ENCODE measurements around the gene SLC6A12. TPM values are rescaled to one million over a fixed set of nuclear protein-coding genes. Genes with fewer than 3 reads are reported as not detected.

Gene SLC6A12
- total RNA-seq, 1 donor from 2014 or later = not detected

DNA sequence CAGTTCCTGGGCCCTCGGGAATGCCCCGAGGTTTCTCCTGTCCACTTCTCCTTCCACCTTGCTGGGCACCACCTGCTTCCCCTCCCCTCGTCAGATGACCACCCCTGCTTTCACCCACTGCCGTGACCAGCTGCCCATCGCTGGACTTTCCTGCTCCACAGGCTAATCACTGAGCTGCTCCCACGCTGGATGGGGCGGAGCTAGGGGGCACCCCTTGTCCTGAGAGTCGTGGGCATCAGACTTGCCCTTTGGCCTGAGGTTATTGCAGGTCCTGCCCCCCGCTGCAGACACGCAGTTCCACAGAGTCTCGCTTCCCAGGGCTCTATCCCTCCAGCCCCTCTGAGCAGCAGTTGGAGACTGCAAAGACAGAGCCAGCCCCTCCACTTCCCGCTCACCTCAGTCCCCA, 427 bp downstream of the SLC6A12 start:
- no peaks in the 10 kb centered on the region for H3K27me3 ChIP-seq

DNA sequence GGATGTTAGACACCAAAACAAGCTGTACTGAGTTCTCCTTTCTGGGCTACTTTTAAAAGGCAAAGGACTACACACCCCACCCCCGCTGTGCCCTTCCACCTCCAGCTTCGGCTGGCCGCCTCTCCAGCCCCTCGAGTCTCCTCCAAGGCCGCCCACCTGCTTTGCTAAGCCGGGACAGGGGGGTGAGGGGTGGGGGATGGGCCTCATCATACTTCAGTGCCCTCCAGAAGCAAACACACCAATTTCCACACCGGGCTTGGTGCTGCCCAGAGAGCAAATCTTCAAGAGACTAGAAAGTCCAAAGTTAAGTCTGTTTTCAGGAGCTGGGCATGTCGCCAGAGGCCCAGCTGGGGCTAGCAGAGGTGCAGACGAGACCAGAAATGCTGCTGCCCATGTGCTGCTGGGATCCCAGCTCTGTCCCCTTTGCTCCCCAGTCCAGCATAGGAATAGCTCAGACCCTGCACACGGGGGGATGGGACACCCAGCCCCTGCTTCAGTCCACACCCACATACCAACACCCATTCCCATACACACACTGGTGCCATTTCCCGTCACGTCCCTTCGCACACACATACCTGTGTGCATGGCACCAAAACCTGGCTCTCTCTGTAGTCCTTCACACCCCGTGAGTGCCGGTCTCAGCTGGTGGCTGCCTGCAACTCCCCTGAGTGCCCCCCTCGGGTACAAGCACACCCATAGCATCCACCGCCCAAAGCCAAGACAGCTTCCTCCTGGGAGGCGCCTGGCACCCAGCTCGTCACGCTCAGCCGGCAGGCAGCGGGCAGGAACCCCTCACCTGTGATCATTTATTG, 1.0 kb downstream of the SLC6A12 start:
- DNase-seq (ENCODE audit: extremely low spot score in 2 of 2) = no peak
- TF ChIP-seq, protein P1, sequence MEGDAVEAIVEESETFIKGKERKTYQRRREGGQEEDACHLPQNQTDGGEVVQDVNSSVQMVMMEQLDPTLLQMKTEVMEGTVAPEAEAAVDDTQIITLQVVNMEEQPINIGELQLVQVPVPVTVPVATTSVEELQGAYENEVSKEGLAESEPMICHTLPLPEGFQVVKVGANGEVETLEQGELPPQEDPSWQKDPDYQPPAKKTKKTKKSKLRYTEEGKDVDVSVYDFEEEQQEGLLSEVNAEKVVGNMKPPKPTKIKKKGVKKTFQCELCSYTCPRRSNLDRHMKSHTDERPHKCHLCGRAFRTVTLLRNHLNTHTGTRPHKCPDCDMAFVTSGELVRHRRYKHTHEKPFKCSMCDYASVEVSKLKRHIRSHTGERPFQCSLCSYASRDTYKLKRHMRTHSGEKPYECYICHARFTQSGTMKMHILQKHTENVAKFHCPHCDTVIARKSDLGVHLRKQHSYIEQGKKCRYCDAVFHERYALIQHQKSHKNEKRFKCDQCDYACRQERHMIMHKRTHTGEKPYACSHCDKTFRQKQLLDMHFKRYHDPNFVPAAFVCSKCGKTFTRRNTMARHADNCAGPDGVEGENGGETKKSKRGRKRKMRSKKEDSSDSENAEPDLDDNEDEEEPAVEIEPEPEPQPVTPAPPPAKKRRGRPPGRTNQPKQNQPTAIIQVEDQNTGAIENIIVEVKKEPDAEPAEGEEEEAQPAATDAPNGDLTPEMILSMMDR (IDR thresholded peaks at IDR 0.05) = no peak
- TF ChIP-seq POLR2A (IDR thresholded peaks at IDR 0.05) = no peak
- TF ChIP-seq POLR2AphosphoS5 (IDR thresholded peaks at IDR 0.05; ENCODE audit: insufficient read depth in 1 of 2, low read depth in 1 of 2) = no peak
- Histone ChIP-seq H3K4me1 (peaks cover 10% of the 10 kb centered on the region), H3K36me3 (no peaks in the 10 kb centered on the region), H3K27ac (no peak overlapping the region), H3K27me3 (no peaks in the 10 kb centered on the region), H3K9me3 (no peaks in the 10 kb centered on the region), H3K4me3 (no peak overlapping the region)
- intact Hi-C loops (cut with DNase I) = no loop called here

More for the DNA sequence above, 427 bp downstream of the SLC6A12 start:
- TF ChIP-seq, protein P1 (IDR thresholded peaks at IDR 0.05) = no peak
- TF ChIP-seq POLR2A (IDR thresholded peaks at IDR 0.05) (no peak), POLR2AphosphoS5 (IDR thresholded peaks at IDR 0.05; ENCODE audit: insufficient read depth in 1 of 2, low read depth in 1 of 2) (no peak)
- no peak overlapping the region for H3K4me3 ChIP-seq
- H3K4me1 ChIP-seq = peaks cover 10% of the 10 kb centered on the region
- intact Hi-C loops (cut with DNase I) = no loop called here
- no peak for DNase-seq (ENCODE audit: extremely low spot score in 2 of 2)
- no peaks in the 10 kb centered on the region for H3K36me3 ChIP-seq
- no peaks in the 10 kb centered on the region for H3K9me3 ChIP-seq
- H3K27ac ChIP-seq = no peak overlapping the region

DNA sequence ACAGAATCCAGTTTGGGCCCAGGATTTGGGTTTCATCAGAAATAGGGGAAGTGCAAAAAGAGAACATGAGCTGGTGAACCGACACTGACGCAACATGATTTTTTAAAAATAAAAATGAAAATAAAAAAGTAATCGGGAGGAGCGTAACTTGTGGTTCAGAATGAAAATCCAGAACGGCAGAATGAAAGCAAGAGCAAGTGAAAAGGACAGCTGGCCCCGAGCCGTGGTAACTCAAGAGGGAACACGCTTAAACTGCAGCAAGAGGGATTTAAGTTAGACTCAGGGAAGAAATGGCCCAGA, 1.6 kb downstream of the SLC6A12 start:
- Histone ChIP-seq H3K9me3 (no peaks in the 10 kb centered on the region), H3K4me3 (no peak overlapping the region), H3K4me1 (peaks cover 10% of the 10 kb centered on the region), H3K36me3 (no peaks in the 10 kb centered on the region), H3K27me3 (no peaks in the 10 kb centered on the region), H3K27ac (no peak overlapping the region)
- TF ChIP-seq POLR2AphosphoS5 (IDR thresholded peaks at IDR 0.05; ENCODE audit: insufficient read depth in 1 of 2, low read depth in 1 of 2) (no peak), POLR2A (IDR thresholded peaks at IDR 0.05) (no peak)
- TF ChIP-seq, protein P1 (IDR thresholded peaks at IDR 0.05) = no peak
- DNase-seq (ENCODE audit: extremely low spot score in 2 of 2) = no peak
- intact Hi-C loops (cut with DNase I) = no loop called here

DNA sequence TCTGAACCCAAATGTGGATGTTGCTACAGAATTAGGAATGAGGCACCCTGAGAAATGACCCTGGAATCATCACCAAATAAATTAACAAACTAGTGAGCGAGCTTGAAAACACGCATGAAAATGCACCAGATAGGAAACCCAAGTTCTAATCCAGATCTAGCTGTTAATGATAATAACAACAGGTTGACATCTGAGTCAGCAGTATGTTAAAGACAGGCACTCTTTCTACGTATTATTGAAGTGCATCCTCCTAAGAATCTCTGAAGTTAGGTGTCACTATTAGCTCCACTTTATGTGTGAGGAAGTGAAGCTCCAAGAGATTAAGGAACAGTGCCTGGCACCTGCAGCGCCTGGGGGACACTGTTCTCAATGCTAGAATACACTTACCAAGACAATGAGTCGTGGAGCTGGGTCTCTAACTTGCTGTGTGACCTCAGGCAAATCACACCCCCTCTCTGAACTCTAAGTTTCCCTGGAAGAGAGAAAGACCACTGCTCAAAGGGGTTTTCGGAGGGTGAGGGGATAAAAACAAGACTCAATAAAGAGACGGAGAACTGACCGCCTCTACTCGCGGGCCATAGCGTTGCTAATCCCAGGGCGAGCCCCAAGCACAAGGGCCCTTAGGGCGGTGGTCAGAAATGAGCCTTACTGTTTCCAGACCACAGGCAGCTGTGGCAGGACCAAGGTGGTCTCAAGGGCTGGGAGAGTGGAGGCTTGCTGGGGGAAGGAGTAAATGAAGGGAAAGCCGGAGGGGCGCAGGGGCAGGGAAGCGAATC, 2.1 kb downstream of the SLC6A12 start:
- Histone ChIP-seq H3K9me3 (no peaks in the 10 kb centered on the region), H3K27me3 (no peaks in the 10 kb centered on the region), H3K27ac (no peak overlapping the region), H3K36me3 (no peaks in the 10 kb centered on the region), H3K4me3 (no peak overlapping the region), H3K4me1 (peaks cover 10% of the 10 kb centered on the region)
- DNase-seq (ENCODE audit: extremely low spot score in 2 of 2) = no peak
- intact Hi-C loops (cut with DNase I) = no loop called here
- TF ChIP-seq, protein P1 (IDR thresholded peaks at IDR 0.05) = no peak
- TF ChIP-seq POLR2A (IDR thresholded peaks at IDR 0.05) = no peak
- TF ChIP-seq POLR2AphosphoS5 (IDR thresholded peaks at IDR 0.05; ENCODE audit: insufficient read depth in 1 of 2, low read depth in 1 of 2) = no peak

DNA sequence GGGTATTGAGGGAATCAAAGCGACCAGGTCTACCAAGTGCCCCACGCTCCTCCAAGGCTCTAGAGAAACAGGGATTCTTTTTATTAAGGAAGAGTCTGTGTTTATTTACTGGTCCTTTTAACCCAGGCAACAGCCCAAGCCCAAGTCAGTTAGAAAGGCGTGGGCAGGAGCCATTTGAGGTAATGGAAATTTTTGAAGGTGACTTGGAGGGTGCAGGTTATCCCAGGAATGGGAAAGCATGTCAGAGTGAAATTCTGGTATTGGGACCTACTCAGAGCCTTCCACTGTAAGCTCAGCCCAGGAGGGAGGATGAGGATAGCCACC, 2.9 kb downstream of the SLC6A12 start:
- Histone ChIP-seq H3K27me3 (no peaks in the 10 kb centered on the region), H3K36me3 (no peaks in the 10 kb centered on the region), H3K27ac (no peak overlapping the region), H3K9me3 (no peaks in the 10 kb centered on the region), H3K4me1 (peaks cover 10% of the 10 kb centered on the region), H3K4me3 (no peak overlapping the region)
- TF ChIP-seq POLR2A (IDR thresholded peaks at IDR 0.05) = no peak
- TF ChIP-seq, protein P1 (IDR thresholded peaks at IDR 0.05) = no peak
- TF ChIP-seq POLR2AphosphoS5 (IDR thresholded peaks at IDR 0.05; ENCODE audit: insufficient read depth in 1 of 2, low read depth in 1 of 2) = no peak
- no peak for DNase-seq (ENCODE audit: extremely low spot score in 2 of 2)
- intact Hi-C loops (cut with DNase I) = no loop called here

Data from vagina (tissue), 2 donors.